Superior temporal gyrus (tissue), 1 donor: Measurements from ENCODE around the gene JPH3.

Experiments
- DNase-seq: peaks from one replicate; pipeline ENCODE4 v3.0.0-alpha.2; 2016; ENCODE audit errors: extremely low spot score

JPH3 gene

GRCh38 chr16:87626905-87627304, 24.6 kb downstream of the JPH3 start:
- DNase-seq, result no peak

GRCh38 chr16:87627542-87628245, 25.4 kb downstream of the JPH3 start:
- DNase-seq, result no peak

GRCh38 chr16:87628246-87628923, 26.1 kb downstream of the JPH3 start:
- no peak for DNase-seq

- DNase-seq, result no peak
Observed at GRCh38 chr16:87628940-87629339, 26.6 kb downstream of the JPH3 start.

- DNase-seq, result no peak
Observed at GRCh38 chr16:87631067-87631466, 28.8 kb downstream of the JPH3 start.

GRCh38 chr16:87634411-87634810, 32.1 kb downstream of the JPH3 start:
- DNase-seq, result no peak

- peak; percentile 78 for DNase-seq
Observed at GRCh38 chr16:87635541-87636049, 33.3 kb downstream of the JPH3 start.

GRCh38 chr16:87636050-87636684, 33.9 kb downstream of the JPH3 start:
- peak; percentile 78 for DNase-seq

- DNase-seq, result no peak
Observed at GRCh38 chr16:87636741-87637140, 34.4 kb downstream of the JPH3 start.

- no peak for DNase-seq
Observed at GRCh38 chr16:87637357-87637756, 35.0 kb downstream of the JPH3 start.

GRCh38 chr16:87638736-87639135, 36.4 kb downstream of the JPH3 start:
- no peak for DNase-seq

GRCh38 chr16:87641721-87642120, 39.4 kb downstream of the JPH3 start:
- no peak for DNase-seq

- no peak for DNase-seq
Observed at GRCh38 chr16:87642491-87642890, 40.2 kb downstream of the JPH3 start.

- DNase-seq, result no peak
Observed at GRCh38 chr16:87644186-87644585, 41.9 kb downstream of the JPH3 start.

- DNase-seq, result no peak
Observed at GRCh38 chr16:87644596-87644995, 42.3 kb downstream of the JPH3 start.

- no peak for DNase-seq
Observed at GRCh38 chr16:87645802-87646201, 43.5 kb downstream of the JPH3 start.

GRCh38 chr16:87647431-87648185, 45.3 kb downstream of the JPH3 start:
- no peak for DNase-seq

- no peak for DNase-seq
Observed at GRCh38 chr16:87648236-87648635, 45.9 kb downstream of the JPH3 start.

GRCh38 chr16:87648698-87649487, 46.6 kb downstream of the JPH3 start:
- DNase-seq, result no peak

- no peak for DNase-seq
Observed at GRCh38 chr16:87652386-87652785, 50.1 kb downstream of the JPH3 start.

- DNase-seq, result no peak
Observed at GRCh38 chr16:87652799-87653198, 50.5 kb downstream of the JPH3 start.
